ENCODE data around the gene CIAO2A. TPM values are rescaled to one million over a fixed set of nuclear protein-coding genes. Genes with fewer than 3 reads are reported as not detected.
A peak's percentile ranks its signal among the peaks of the same experiment; 100 is the strongest.

The CIAO2A gene
- total and polyA plus RNA-seq, 4 donors, result 124 to 404 (median 159) TPM

DNA sequence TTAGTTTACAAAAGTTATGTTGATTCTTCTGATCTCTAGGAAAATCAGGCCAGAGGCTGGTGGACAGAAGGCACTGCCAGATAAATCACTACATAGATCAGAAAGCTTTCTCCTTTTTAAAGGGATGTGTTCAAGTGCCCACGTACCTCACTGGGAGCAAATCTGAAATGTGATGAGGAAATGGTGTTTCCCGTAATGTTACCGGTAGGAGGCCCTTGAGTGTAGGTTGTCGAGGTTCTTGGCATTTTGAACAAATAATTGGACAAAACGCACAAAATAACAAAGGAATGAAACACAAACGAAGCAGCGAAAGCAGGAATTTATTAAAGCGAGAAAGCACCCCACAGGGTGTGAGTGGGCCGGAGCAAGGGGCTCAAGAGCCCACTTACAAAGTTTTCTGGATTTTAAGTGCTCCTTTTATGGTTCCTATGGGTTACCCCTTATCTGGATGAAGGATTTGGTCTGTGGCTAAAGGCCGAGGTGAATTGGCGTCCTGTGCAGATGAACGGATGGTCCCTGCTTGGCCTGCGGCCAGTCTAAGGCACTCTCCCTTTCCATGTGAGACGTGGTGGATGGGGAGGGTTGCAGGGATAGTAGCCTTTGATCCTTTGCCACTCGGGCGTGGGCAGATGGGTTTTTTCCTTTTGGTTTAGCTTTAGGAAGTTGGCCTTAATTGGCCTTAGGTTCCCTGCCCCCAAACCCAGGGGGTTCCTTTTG is 3.2 kb upstream of the CIAO2A start:
- peak overlapping the region; percentile 86 to 87 for H3K27ac ChIP-seq (ENCODE audit: low read depth in 1 of 2, low read length in 2 of 2)
- H3K9ac ChIP-seq (ENCODE audit: low read depth in 1 of 2, low read length in 2 of 2), result peak overlapping the region; percentile 90 to 91
- TF ChIP-seq ATF3 (IDR thresholded peaks at IDR 0.05), result no peak
- TF ChIP-seq, protein P1, sequence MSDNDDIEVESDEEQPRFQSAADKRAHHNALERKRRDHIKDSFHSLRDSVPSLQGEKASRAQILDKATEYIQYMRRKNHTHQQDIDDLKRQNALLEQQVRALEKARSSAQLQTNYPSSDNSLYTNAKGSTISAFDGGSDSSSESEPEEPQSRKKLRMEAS (IDR thresholded peaks at IDR 0.05), result no peak
- no peak for TF ChIP-seq SP1 (IDR thresholded peaks at IDR 0.05)
- TF ChIP-seq RXRA (IDR thresholded peaks at IDR 0.05), result peak; percentile 35 to 65
- TF ChIP-seq FOXA2 (IDR thresholded peaks at IDR 0.05), result no peak
- no peak for TF ChIP-seq FOXA1 (IDR thresholded peaks at IDR 0.05)
- TF ChIP-seq, protein P2, sequence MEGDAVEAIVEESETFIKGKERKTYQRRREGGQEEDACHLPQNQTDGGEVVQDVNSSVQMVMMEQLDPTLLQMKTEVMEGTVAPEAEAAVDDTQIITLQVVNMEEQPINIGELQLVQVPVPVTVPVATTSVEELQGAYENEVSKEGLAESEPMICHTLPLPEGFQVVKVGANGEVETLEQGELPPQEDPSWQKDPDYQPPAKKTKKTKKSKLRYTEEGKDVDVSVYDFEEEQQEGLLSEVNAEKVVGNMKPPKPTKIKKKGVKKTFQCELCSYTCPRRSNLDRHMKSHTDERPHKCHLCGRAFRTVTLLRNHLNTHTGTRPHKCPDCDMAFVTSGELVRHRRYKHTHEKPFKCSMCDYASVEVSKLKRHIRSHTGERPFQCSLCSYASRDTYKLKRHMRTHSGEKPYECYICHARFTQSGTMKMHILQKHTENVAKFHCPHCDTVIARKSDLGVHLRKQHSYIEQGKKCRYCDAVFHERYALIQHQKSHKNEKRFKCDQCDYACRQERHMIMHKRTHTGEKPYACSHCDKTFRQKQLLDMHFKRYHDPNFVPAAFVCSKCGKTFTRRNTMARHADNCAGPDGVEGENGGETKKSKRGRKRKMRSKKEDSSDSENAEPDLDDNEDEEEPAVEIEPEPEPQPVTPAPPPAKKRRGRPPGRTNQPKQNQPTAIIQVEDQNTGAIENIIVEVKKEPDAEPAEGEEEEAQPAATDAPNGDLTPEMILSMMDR (IDR thresholded peaks at IDR 0.05; ENCODE audit: low read depth, low read length, missing input control), result no peak
- TF ChIP-seq YY1 (IDR thresholded peaks at IDR 0.05), result no peak
- TF ChIP-seq, protein P3, sequence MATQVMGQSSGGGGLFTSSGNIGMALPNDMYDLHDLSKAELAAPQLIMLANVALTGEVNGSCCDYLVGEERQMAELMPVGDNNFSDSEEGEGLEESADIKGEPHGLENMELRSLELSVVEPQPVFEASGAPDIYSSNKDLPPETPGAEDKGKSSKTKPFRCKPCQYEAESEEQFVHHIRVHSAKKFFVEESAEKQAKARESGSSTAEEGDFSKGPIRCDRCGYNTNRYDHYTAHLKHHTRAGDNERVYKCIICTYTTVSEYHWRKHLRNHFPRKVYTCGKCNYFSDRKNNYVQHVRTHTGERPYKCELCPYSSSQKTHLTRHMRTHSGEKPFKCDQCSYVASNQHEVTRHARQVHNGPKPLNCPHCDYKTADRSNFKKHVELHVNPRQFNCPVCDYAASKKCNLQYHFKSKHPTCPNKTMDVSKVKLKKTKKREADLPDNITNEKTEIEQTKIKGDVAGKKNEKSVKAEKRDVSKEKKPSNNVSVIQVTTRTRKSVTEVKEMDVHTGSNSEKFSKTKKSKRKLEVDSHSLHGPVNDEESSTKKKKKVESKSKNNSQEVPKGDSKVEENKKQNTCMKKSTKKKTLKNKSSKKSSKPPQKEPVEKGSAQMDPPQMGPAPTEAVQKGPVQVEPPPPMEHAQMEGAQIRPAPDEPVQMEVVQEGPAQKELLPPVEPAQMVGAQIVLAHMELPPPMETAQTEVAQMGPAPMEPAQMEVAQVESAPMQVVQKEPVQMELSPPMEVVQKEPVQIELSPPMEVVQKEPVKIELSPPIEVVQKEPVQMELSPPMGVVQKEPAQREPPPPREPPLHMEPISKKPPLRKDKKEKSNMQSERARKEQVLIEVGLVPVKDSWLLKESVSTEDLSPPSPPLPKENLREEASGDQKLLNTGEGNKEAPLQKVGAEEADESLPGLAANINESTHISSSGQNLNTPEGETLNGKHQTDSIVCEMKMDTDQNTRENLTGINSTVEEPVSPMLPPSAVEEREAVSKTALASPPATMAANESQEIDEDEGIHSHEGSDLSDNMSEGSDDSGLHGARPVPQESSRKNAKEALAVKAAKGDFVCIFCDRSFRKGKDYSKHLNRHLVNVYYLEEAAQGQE (IDR thresholded peaks at IDR 0.05), result no peak
- peak; percentile 16 to 42 for TF ChIP-seq EGR1 (IDR thresholded peaks at IDR 0.05; ENCODE audit: low read depth in 2 of 2)
- TF ChIP-seq RAD21 (IDR thresholded peaks at IDR 0.05), result no peak
- TF ChIP-seq TAF1 (conservative IDR thresholded peaks at IDR 0.05), result no peak
- TF ChIP-seq ZBTB33 (IDR thresholded peaks at IDR 0.05), result no peak
- no peak for TF ChIP-seq HNF4G (IDR thresholded peaks at IDR 0.05)
- TF ChIP-seq JUND (IDR thresholded peaks at IDR 0.05), result no peak
- TF ChIP-seq NR2F2 (IDR thresholded peaks at IDR 0.05), result no peak
- peak; percentile 33 to 44 for TF ChIP-seq HNF4A (conservative IDR thresholded peaks at IDR 0.05)
- no peak for TF ChIP-seq GABPA (IDR thresholded peaks at IDR 0.05 in 1 of 2, conservative IDR thresholded peaks at IDR 0.05 in 1 of 2)
- WGBS, result 3% methylated on average over 16 of the region's 16 CpGs
- peak overlapping the region; percentile 74 to 97 (median 95) for H3K4me3 ChIP-seq (ENCODE audit: low read depth in 1 of 3, low read length in 3 of 3)
- H3K4me1 ChIP-seq (ENCODE audit: control insufficient read depth in 4 of 4, insufficient read depth in 4 of 4, low read length in 3 of 4), result peaks cover 7 to 73% (median 65%) of the 10 kb centered on the region in 4 donors
- no peaks in the 10 kb centered on the region for H3K36me3 ChIP-seq (ENCODE audit: control insufficient read depth in 4 of 4, insufficient read depth in 3 of 4, low read depth in 1 of 4, low read length in 3 of 4)
- no peaks in the 10 kb centered on the region for H3K27me3 ChIP-seq (ENCODE audit: control insufficient read depth in 4 of 4, insufficient read depth in 4 of 4, low read length in 3 of 4)
- no peaks in the 10 kb centered on the region for H3K9me3 ChIP-seq (ENCODE audit: control insufficient read depth in 4 of 4, low read length in 3 of 4)
- DNase-seq (ENCODE audit: low spot score), result no peak

Data from liver (tissue), 9 donors.